HG03060 (cell line): ENCODE results near the gene CLP1.
A peak's percentile ranks its signal among the peaks of the same experiment; 100 is the strongest.
"Not testable (repeated sequence)": the region's sequence is repeated elsewhere in the genome, so short reads cannot be mapped to it uniquely, and the experiment has no call there.

ENCODE experiments used
- ATAC-seq: cut with Tn5 transposase; IDR thresholded peaks from one replicate; pipeline ENCODE4 v1.9.1; 2021; ENCODE audit warnings: low read depth, moderate number of reproducible peaks; ENCODE audit not compliant: unreplicated experiment

CLP1 gene

DNA sequence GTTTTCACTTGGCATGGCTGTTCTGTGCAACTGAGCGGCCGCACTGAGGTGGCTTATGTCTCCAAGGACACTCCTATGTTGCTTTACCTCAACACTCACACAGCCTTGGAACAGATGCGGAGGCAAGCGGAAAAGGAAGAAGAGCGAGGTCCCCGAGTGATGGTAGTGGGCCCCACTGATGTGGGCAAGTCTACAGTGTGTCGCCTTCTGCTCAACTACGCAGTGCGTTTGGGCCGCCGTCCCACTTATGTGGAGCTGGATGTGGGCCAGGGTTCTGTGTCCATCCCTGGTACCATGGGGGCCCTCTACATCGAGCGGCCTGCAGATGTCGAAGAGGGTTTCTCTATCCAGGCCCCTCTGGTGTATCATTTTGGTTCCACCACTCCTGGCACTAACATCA lies 2.1 kb downstream of the CLP1 start:
- ATAC-seq = no peak

DNA sequence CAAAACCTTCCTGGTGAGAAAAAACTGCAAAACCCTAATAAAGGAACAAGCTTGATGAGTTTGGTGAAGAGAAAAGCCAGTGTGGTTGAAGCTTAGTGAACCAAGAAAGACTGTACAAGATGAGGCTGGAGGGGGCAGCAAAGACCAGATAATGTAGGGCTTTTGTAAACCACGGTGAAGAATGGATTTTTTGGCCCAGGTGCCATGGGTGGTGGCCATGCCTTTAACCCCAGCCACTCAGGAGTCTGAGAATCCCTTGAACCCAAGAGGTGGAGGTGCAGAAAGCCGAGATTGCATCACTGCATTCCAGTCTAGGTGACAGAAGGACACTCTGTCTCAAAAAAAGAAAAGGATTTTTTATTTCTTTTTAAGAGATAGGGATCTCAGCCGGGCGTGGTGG lies 5.3 kb downstream of the CLP1 start:
- no peak for ATAC-seq

DNA sequence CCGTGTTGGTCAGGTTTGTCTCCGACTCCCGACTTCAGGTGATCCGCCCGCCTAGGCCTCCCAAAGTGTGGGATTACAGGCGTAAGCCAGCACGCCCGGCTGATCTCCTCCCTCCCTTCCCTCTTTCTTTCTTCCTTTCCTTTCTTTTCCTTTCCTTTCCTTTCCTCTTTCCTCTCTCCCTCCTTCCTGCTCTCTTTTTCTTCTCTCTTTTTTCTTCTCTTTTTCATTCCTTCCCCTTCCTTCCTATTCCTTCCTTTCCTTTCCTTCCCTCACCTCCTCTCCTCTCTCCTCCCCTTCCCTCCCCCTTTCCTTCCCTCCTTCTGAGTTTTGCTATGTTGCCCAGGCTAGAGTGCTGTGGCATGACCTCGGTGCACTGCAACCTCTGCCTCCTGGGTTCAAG lies 6.4 kb downstream of the CLP1 start:
- no peak for ATAC-seq

DNA sequence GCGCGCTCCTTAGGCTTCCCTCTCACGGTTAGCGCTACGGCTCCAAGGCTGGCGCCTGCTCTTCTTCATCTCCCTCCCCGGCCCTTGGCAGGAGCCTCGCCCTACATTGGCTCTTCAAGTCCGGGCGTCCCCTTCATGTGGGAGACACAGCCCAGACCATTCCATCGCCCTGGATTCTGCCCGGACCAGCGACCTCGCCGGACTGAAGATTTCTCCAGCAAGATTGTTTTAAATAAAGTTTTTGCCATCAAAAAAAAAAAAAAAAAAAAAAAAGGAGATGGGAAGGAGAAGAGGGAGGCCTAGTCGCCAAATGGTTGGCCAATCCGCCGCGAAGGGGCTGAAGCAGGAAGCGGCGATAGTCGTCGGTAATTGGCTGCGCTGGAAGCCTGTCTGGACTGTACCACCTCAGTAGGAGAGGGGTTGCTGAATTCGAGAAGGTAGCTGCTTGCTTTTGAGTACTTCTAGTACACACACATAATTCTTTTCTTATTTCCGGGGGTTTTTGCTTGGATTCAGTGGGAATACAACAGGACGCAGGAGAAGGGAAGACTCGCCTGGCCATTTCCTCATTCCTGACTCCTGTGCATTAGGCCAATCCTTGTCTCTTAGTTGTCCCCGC lies 9.7 kb downstream of the CLP1 start:
- ATAC-seq = peak; percentile 60

DNA sequence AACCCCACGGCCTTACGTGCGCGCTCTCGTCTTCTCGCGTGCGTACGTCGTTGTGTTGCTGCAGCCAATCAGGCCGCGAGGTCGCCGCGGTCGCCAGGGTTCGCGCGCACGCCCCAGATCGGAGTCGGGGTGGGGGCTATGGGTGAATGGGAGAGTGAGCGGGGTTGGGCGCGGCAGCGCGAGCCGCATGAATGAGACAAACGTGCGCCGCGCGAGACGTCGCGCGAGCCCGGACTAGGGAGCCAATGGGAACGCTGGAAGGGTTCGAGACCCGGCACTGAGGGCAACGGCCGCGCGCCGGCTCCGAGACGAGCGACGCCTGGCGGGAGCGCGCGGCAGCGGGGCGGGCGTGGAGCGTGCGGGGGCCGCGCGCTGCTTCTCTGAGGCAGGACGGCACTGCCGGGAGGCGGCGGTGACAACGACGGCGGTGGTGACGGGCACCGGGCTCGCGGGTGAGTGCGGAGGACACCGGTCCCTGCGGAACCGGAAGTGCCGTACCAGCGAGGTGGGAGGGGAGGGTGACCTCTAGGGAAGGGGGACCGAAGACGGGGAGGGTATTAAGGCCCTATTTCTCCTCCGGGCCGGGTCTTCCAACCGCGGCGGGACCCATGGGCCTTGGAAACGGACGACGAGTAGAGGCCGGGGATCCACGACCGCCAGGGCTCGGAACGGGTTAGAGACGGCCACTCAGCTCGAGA lies 10.3 kb downstream of the CLP1 start, which contains the start of gene ZDHHC5:
ZDHHC5 (plus strand) TSS at position 379 of the 698 bp plus-strand sequence. CDS start 4,977 bp downstream, outside the sequence.
- ATAC-seq = peak; percentile 75

DNA sequence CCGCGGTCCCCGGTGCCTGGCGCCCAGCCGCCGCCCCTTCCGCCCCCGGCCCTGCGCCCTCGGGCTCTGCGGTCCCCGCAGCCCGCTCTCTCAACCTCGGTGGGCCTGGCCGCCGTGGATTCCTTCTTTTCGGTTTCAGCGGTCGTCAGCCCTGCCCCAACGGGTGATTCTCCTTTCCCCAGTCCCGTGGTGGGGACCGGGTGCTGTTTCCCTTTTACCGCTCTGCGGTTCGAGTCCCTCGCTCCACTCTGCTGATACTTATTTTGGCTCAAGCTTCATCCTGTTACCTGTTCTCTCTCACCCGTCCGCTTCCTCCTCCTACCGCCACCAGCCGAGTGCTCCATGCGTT lies 10.8 kb downstream of the CLP1 start:
- no peak for ATAC-seq

DNA sequence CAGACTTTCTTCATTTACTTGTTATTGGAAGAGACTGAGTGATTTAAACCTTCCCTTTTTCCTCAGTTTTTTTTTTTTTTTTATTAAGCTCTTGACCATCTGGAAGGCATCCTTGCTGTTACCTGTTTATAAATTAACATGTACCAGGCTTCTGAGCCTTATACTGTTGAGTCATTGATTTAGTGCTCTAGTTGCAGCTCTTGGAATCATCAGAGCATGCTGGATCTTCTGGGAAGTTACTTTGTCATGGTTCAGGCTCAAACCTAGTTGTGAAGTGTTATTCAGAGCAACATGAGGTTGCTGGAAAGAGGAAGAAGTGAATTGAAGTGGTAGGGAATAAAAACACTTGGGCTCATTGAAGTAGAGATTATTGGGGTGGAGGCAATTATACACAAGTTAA lies 16.7 kb downstream of the CLP1 start:
- no peak for ATAC-seq

DNA sequence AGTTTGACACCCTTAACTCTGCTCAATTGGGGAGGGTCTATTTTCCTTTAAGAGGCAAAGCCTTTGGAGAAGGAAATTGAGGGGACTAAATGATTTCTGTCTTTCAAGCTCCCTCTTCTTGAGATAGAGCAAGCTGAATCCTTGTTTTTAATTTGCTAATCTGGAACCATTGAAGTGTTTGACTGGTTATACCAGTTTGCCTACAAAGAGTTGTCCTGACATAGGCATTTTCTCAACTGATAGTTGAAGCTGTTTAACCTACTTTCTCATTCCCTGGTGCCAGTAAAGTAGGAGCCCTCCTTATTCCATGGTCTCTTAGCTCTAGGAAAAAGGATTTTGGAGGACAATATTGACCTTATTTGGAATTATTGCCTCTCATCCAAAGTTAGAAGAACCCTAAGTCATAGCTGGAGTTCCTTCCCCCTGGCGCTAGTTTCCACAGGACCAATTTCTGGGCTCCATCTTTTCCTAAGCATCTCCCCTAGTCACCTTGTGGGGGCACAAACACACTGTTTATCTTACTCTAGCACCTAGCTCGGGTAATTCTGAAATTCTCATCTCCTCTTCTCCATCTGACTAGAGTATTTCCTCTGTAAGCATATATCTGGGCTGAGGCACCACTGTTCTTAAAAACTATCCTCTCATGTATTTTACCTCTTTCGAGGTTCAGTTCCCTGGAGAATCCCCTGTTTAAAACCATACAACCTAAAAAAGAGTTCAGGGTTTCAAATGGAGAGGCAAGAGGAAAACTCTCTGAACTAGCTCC lies 17.8 kb downstream of the CLP1 start:
- no peak for ATAC-seq

DNA sequence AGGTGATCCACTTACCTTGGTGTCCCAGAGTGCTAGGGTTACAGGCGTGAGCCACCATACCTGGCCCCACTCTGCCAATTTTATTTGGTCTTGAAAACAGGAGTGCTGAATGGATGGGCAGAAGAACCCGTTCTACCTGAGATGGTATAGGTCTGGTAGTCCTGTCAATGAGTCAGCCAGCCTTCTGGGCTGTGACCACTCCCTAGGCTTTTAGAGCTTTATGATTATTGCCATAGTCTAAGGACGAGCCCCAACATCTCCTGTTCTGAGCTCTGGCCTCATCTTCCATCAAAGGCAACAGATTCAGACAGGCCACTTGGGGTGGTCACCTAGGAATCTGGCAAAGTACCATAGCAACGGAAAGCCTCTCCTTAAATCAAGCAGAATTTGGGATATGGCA lies 21.8 kb downstream of the CLP1 start:
- no peak for ATAC-seq

DNA sequence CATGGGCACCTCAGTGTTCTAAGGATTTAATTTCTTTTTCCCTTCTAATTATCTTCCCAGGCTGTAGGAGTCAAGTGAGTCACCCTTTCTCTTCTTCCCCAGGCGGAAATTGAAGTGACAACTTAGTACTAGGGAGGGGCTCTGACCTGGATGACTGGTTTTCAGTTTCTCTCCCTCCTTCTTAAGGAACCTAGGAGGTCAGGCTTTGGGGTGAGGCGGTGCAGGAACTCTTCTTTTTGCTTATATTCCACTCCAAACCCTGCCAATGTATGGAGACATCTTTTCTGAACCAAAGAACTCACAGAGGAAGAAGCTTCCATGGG lies 23.0 kb downstream of the CLP1 start:
- ATAC-seq = no peak

DNA sequence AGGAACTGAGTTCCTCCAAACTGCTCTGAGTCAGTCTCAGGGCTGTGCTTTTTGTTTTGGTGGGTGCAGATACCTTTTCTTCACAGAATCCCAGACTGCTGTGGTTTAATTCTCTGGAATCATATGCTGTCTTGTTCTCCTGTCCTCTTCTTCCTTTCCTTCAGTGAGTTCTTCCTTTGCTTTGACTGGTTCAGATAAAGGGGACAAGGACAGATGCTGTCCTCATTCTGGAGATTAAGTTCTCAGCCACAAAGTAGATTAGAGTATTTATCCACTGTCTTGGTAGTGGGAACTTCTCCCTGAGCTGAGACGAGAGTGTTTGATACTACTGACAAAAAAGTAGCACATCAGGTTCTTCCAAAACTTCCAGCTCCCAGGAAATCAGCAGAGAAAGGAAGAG lies 23.6 kb downstream of the CLP1 start:
- no peak for ATAC-seq

DNA sequence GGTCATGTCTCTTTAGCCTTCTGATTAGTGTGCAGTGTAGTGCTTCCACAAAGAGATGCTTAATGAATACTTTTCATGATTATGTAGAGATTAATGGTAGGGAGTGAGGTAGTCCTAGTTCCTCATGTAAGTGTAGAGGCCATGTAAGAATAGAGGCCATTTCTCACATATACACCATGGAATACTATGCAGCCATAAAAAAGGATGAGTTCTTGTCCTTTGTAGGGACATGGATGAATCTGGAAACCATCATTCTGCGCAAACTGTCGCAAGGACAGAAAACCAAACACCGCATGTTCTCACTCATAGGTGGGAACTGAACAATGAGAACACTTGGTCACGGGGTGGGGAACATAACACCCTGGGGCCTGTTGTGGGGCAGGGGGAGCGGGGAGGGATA lies 32.9 kb downstream of the CLP1 start:
- ATAC-seq = not testable (repeated sequence)

DNA sequence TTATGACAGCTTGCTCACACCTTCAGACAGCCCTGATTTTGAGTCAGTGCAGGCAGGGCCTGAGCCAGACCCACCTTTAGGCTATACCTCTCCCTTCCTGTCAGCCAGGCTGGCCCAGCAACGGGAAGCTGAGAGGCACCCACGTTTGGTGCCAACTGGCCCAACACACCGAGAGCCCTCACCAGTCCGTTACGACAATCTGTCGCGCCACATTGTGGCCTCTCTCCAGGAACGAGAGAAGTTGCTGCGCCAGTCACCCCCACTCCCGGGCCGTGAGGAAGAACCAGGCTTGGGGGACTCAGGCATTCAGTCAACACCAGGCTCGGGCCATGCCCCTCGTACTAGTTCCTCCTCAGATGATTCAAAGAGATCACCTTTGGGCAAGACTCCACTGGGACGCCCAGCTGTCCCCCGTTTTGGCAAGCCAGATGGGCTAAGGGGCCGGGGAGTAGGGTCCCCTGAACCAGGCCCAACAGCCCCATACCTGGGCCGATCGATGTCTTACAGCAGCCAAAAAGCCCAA lies 41.3 kb downstream of the CLP1 start:
- ATAC-seq = no peak

DNA sequence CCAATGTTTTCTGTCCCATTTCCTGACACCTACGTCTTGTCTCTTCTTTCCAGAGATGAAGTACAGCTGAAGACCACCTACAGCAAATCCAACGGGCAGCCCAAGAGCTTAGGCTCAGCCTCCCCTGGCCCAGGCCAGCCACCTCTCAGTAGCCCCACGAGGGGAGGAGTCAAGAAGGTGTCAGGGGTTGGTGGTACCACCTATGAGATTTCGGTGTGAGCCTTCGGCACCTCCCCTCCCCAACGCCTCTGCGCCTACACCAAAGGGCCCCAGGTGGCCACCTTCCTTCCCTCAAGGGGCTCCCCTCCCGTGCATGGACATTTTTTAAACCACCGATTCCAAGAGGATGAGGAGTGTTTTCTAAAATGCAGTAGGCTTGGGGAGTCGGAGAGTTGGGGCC lies 42.3 kb downstream of the CLP1 start:
- no peak for ATAC-seq

DNA sequence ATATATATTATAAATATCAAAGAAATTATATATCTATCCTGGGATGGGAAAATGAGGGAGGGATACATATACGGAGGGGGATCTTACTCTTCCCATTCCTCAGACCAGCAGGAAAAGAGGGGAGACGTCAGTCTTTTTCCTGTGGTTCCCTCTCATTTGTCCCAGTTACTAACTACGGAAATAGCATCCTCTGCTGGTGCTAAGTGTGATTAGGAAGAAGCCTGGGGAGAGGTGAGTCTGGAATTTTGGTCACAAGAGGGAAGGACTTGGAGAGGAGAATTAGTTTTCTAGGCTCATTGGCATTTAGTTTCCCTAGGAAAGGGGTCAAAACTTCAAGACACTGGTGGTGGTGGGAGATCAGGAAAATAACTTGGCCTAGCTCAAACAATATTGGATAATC lies 42.9 kb downstream of the CLP1 start:
- ATAC-seq = no peak

DNA sequence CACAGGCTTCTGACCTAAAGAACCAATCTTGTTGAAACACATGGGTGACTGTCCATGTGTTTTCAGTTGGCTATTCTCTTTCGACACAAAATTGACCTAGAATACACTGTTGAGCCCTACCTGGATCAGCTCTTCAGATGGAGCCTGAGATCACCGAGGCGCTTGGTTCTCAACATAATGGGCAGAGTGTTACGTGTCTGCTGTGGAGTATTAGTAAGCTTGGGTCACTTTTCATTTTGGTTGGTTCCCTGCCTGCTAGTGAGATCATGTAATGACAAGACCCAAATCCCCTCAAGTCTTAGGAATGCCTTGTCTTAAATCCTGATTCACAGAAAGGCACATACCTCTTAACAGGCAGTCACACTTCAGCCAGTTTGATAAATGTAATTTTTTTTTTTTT lies 45.8 kb downstream of the CLP1 start:
- ATAC-seq = no peak

DNA sequence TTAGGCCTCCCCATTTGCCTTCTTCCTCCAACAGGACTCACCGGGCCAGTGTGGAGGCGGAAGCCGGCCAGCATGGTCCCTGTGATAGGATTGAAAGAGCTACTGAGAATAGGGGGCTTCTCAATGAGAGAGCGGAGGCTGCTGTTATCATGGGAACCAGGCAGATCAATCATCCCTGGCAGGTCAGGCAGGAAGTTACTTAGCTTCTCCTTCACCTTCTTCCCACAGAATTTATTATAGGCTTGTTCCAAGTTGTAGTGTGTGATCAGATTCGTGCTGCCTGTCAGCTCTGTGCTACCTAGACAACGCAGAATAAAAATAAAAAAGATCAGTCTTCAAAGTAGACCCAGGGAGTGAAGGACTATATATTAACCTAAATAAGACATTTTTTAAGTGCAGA lies 47.4 kb downstream of the CLP1 start:
- ATAC-seq = no peak

DNA sequence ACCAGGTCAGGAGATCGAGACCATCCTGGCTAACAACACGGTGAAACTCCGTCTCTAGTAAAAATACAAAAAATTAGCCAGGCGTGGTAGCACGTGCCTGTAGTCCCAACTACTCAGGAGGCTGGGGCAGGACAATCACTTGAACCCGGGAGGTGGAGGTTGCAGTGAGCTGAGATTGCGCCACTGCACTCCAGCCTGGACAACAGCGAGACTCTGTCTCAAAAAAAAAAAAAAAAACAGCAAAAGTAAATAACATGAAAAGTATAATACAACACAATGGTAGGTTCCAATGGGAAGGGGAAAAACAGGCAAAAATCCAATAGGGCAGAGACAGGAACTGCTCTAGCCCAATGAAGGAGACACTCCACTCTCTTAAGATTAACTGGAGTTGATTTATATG lies 47.9 kb downstream of the CLP1 start:
- ATAC-seq = not testable (repeated sequence)

DNA sequence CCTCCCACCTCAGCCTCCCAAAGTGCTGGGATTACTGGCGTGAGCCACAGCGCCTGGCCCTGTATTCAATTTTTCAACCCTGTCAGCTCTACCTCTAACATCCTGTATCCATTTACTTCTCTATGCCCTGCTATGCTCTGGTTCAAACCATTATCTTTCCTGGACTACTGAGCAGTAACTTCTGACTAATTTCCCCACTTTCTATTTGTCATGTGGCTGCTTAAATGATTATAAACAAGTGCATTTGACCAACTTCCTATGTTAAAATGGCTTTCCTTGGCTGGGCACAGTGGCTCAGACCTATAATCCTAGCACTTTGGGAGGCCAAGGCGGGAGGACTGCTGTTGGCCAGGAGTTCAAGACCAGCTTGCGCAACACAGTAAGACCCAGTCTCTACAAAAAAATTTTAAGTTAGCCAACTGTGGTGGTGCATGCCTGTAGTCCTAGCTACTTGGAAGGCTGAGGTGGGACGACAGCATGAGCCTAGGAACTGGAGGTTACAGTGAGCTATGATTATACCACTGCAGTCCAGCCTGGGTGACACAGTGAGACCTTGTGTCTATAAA lies 52.3 kb downstream of the CLP1 start:
- no peak for ATAC-seq
